HepG2 (cell line): ENCODE results near the gene TGFBI. TPM values are rescaled to one million over a fixed set of nuclear protein-coding genes. Genes with fewer than 3 reads are reported as not detected.

Source experiments
- AGO2 ChIP-seq: fragments of 200-400 bp; formaldehyde crosslinking; optimal IDR thresholded peaks from 2 replicates; pipeline ENCODE3; 2017; ENCODE audit warnings: mild to moderate bottlenecking, low read depth, low read length, moderate library complexity
- GPN1 ChIP-seq: sonication (generic); formaldehyde crosslinking; IDR thresholded peaks from 2 replicates; pipeline ENCODE4 v1.5.1; 2020; ENCODE audit warnings: missing genetic modification reagents, borderline replicate concordance
- NFYB ChIP-seq: sonication (generic); formaldehyde crosslinking; IDR thresholded peaks from 2 replicates; pipeline ENCODE4 v1.4.0; 2020; ENCODE audit warnings: missing genetic modification reagents
- PAX8 ChIP-seq: sonication (generic); formaldehyde crosslinking; IDR thresholded peaks from 2 replicates; pipeline ENCODE4 v1.8.0; 2022; ENCODE audit warnings: mild to moderate bottlenecking, missing genetic modification reagents, borderline replicate concordance
- POLR2A ChIP-seq, 2 experiments: IDR thresholded peaks; 2 replicates each; pipeline ENCODE4 v1.6.1; 2011; ENCODE audit warnings: low read depth in 2 of 2, low read length in 2 of 2, mild to moderate bottlenecking in 1 of 2, moderate library complexity in 1 of 2; ENCODE audit not compliant: insufficient read depth in 1 of 2
- PRDM15 ChIP-seq: sonication (generic); formaldehyde crosslinking; IDR thresholded peaks from 2 replicates; pipeline ENCODE4 v1.4.0; 2020; ENCODE audit warnings: missing genetic modification reagents
- RARG ChIP-seq: sonication (generic); formaldehyde crosslinking; IDR thresholded peaks from 2 replicates; pipeline ENCODE4 v1.4.0; 2020; ENCODE audit warnings: low read depth, mild to moderate bottlenecking, missing genetic modification reagents
- SMARCE1 ChIP-seq: fragments of 450-650 bp; IDR thresholded peaks from 2 replicates; pipeline ENCODE4 v1.6.1; 2017; ENCODE audit warnings: borderline replicate concordance
- TEF ChIP-seq: sonication (generic); formaldehyde crosslinking; IDR thresholded peaks from 2 replicates; pipeline ENCODE4 v1.5.0; 2020; ENCODE audit warnings: missing genetic modification reagents
- THAP7 ChIP-seq: sonication (generic); formaldehyde crosslinking; IDR thresholded peaks from 2 replicates; pipeline ENCODE4 v1.8.1; 2023; ENCODE audit warnings: mild to moderate bottlenecking, missing genetic modification reagents
- ZBTB26 ChIP-seq: IDR thresholded peaks from 2 replicates; pipeline ENCODE4 v1.6.1; 2016; ENCODE audit warnings: missing compliant biosample characterization, missing genetic modification reagents, borderline replicate concordance
- ZNF317 ChIP-seq: sonication (generic); formaldehyde crosslinking; IDR thresholded peaks from 2 replicates; pipeline ENCODE4 v1.5.0; 2020; ENCODE audit warnings: mild to moderate bottlenecking, missing genetic modification reagents
- ZNF678 ChIP-seq: sonication (generic); formaldehyde crosslinking; IDR thresholded peaks from 2 replicates; pipeline ENCODE4 v1.4.0; 2020; ENCODE audit warnings: mild to moderate bottlenecking, missing genetic modification reagents
- ZNF7 ChIP-seq: IDR thresholded peaks from 2 replicates; pipeline ENCODE4 v1.6.1; 2016; ENCODE audit warnings: missing biosample characterization, missing genetic modification reagents
- ZZZ3 ChIP-seq: sonication (generic); formaldehyde crosslinking; IDR thresholded peaks from 2 replicates; pipeline ENCODE4 v1.4.0; 2020; ENCODE audit warnings: missing genetic modification reagents, mild to moderate bottlenecking, borderline replicate concordance
- polyA plus RNA-seq, 8 experiments: library from polyadenylated mRNA; depleted of rRNA in 3 of 8; stranded (reverse) in 7 of 8; unstranded in 1 of 8; fragments of >200 nt; fragmentation: Illumina TruSeq in 4 of 8; extraction: Trizol in 4 of 8; gene quantifications; 2 replicates each; pipeline versions ENCODE4 v1.2.1 to v1.2.3, GENCODE V29; 2011 to 2016; ENCODE audit warnings: low read depth in 4 of 8, missing spikeins in 1 of 8, mixed read lengths in 1 of 8; ENCODE audit not compliant: insufficient read depth in 1 of 8
- total RNA-seq, 5 experiments: library from RNA; depleted of rRNA; stranded (reverse); fragments of >200 nt; fragmentation: Illumina TruSeq; extraction: Trizol; gene quantifications; 2 replicates each; pipeline ENCODE4 v1.2.3, GENCODE V29; 2016; ENCODE audit warnings: low read depth in 1 of 5
- TF ChIP-seq, protein P1 (sequence below): sonication (generic); formaldehyde crosslinking; IDR thresholded peaks from 2 replicates; pipeline ENCODE4 v1.4.0; 2020; ENCODE audit warnings: missing genetic modification reagents
- TF ChIP-seq, protein P2 (sequence below): sonication (generic); formaldehyde crosslinking; IDR thresholded peaks from 2 replicates; pipeline ENCODE4 v1.4.0; 2020; ENCODE audit warnings: mild to moderate bottlenecking, missing genetic modification reagents
- TF ChIP-seq, protein P3 (sequence below): sonication (generic); IDR thresholded peaks from 2 replicates; pipeline ENCODE4 v1.6.1; 2016; ENCODE audit warnings: low read depth, borderline replicate concordance

The TGFBI gene
- total and polyA plus RNA-seq, 2 of the 13 experiments (the other 11 are each of a cell fraction or from before 2014, with no cell fraction given) = 275 to 457 TPM

- TF ChIP-seq THAP7 (no peak), TEF (CRISPR knock-in tag) (no peak), SMARCE1 (no peak), ZNF317 (CRISPR knock-in tag) (no peak), NFYB (CRISPR knock-in tag) (no peak), ZNF678 (CRISPR knock-in tag) (no peak), ZBTB26 (CRISPR knock-in tag) (no peak), POLR2A (IDR thresholded peaks at IDR 0.05; ENCODE audit: insufficient read depth in 1 of 2, low read depth in 2 of 2, low read length in 2 of 2) (0 out of 4 replicates have a peak, but pooled peaks of 1 of the 2 experiments have one; percentile 16), PAX8 (no peak), ZNF7 (CRISPR knock-in tag) (no peak), RARG (no peak), AGO2 (peak; percentile 30), PRDM15 (no peak), ZZZ3 (CRISPR knock-in tag) (no peak), GPN1 (CRISPR knock-in tag) (no peak)
- TF ChIP-seq, protein P1, sequence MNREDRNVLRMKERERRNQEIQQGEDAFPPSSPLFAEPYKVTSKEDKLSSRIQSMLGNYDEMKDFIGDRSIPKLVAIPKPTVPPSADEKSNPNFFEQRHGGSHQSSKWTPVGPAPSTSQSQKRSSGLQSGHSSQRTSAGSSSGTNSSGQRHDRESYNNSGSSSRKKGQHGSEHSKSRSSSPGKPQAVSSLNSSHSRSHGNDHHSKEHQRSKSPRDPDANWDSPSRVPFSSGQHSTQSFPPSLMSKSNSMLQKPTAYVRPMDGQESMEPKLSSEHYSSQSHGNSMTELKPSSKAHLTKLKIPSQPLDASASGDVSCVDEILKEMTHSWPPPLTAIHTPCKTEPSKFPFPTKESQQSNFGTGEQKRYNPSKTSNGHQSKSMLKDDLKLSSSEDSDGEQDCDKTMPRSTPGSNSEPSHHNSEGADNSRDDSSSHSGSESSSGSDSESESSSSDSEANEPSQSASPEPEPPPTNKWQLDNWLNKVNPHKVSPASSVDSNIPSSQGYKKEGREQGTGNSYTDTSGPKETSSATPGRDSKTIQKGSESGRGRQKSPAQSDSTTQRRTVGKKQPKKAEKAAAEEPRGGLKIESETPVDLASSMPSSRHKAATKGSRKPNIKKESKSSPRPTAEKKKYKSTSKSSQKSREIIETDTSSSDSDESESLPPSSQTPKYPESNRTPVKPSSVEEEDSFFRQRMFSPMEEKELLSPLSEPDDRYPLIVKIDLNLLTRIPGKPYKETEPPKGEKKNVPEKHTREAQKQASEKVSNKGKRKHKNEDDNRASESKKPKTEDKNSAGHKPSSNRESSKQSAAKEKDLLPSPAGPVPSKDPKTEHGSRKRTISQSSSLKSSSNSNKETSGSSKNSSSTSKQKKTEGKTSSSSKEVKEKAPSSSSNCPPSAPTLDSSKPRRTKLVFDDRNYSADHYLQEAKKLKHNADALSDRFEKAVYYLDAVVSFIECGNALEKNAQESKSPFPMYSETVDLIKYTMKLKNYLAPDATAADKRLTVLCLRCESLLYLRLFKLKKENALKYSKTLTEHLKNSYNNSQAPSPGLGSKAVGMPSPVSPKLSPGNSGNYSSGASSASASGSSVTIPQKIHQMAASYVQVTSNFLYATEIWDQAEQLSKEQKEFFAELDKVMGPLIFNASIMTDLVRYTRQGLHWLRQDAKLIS (CRISPR knock-in tag) = no peak
- TF ChIP-seq, protein P2, sequence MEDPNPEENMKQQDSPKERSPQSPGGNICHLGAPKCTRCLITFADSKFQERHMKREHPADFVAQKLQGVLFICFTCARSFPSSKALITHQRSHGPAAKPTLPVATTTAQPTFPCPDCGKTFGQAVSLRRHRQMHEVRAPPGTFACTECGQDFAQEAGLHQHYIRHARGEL (CRISPR knock-in tag) = no peak
- TF ChIP-seq, protein P3, sequence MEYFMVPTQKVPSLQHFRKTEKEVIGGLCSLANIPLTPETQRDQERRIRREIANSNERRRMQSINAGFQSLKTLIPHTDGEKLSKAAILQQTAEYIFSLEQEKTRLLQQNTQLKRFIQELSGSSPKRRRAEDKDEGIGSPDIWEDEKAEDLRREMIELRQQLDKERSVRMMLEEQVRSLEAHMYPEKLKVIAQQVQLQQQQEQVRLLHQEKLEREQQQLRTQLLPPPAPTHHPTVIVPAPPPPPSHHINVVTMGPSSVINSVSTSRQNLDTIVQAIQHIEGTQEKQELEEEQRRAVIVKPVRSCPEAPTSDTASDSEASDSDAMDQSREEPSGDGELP = no peak
These were observed 24.0 kb downstream of the TGFBI start (continued) for GRCh38 chr5:136052692-136053335.
